ENCODE measurements around the gene NCOR2. TPM values are rescaled to one million over a fixed set of nuclear protein-coding genes. Genes with fewer than 3 reads are reported as not detected.

Gene NCOR2
- total and polyA plus RNA-seq, 2 of the 8 experiments (the other 6 are each of a cell fraction or from before 2014, with no cell fraction given) = 14.8 to 275 TPM

GRCh38 chr12:124566997-124567672 lies at the start of gene NCOR2 (continued):
- no peak for TF ChIP-seq CTCF (IDR thresholded peaks at IDR 0.05; ENCODE audit: control extremely low read depth in 1 of 3, insufficient read depth in 1 of 3, low read depth in 1 of 3, low read length in 3 of 3)

Data from H1 (cell line).